ENCODE data around the gene FABP7.

The FABP7 gene

GRCh38 chr6:122758927-122759334 is 20.6 kb upstream of the FABP7 start:
- DNase-seq (ENCODE audit: low spot score) = no peak

DNA sequence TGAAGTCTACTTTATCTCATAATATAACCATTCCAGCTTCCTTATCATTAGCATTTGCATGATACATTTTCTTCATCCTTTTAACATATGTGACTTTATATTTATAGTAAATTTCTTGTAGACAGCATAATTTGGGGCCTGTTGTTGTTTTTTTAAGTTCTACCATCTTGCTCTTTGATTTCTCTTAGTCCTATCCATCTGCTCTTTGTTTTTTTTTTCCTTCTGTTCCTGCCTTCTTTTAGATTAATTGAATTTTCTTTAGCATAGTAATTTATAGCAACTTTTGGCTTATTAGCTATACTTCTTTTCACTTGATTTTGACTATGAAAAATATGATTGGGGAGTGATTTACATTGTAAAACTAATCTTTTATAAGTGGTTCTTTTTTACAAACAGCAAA is 19.2 kb upstream of the FABP7 start:
- DNase-seq (ENCODE audit: low spot score) = no peak

DNA sequence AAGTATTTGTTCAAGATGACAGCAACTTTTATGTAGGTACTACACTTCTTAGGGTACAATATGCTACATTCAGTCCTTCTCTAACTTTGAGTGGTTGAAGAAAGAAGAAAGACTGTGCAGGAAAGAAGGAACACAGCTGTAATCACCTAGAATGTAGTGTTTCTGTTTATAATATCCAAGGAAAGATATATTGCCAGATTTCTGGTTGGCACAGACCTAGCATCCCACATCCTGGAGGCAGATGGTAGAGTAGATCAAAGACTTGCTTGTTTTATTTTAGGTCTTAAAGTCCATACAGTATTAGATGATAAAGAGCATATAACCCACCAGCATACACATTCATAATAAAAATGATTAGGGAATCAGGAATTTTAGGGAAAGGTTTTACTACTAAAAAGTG is 13.3 kb upstream of the FABP7 start:
- no peak for DNase-seq (ENCODE audit: low spot score)

DNA sequence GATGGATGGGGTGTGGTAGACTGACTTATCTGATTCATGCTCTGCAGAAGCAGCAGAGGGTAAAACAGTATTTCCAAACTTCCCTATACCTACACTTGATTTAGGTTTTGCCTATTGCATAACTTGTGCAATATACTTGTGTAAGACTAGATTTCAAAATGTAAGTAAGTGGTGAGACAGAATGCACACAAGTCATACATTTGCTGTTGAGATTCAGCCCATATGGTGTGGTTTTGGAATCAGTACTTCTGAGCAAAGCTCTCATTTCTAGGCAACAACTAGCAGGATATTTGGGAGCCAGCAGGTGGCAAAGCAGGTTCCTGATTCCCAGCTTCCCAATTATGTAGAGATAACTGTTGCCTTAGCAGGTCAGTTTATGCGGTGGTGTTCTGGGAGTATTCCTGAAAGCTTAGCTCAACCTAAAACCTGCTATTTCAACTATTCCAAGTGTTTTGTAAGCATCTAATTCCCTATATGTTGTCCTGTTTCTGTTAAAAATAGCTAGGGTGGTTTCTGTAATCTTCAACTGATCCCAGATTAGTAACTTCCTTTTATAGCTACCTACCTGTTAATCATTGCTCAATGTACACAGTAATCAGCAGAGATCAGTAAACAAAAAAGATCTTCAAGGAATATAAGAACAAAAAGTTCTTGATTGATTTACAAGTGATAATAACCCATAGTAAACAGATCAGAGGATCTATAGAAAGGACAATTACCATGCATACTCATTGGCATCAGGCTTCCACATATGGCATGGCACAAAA is 8.5 kb upstream of the FABP7 start:
- no peak for DNase-seq (ENCODE audit: low spot score)

GRCh38 chr6:122772724-122773415 is 6.6 kb upstream of the FABP7 start:
- no peak for DNase-seq (ENCODE audit: low spot score)

DNA sequence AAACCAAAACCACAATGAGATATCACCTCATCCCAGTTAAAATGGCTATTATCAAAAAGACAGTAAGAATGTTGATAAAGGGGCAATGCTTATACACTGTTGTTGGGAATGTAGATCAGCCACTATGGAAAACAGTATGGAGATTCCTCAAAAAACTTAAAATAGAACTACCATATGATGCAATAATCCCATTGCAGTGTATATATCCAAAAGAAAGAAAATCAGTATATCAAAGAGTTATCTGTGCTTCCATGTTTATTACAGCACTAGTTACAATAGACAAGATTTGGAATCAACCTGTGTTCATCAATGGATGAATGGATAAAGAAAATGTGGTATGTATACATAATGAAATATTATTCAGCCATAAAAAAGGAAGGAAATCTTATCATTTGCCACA is 3.5 kb upstream of the FABP7 start:
- DNase-seq (ENCODE audit: low spot score) = no peak

DNA sequence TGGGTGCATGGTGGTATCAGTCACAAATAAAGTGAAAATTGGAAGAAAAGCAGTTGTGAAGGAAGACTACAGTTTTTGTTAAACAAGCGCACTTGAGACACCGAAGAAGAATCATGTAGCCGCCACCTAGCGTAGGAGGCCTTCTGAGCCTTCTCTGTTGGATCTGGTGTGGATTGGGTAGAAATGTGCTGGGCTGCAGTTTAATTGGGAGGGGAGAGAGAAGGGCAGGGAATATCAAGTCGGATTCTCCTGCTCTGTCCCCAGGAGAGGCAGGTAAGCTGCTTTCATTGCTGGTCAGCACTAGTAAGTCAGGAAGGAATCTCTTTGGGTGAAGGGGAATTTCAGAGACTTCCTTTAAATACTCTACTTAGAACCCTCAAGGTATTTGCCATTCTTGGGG is 1.2 kb upstream of the FABP7 start:
- no peak for DNase-seq (ENCODE audit: low spot score)

- DNase-seq (ENCODE audit: low spot score) = no peak
These were observed 393 bp upstream of the FABP7 start for GRCh38 chr6:122778985-122779661.

DNA sequence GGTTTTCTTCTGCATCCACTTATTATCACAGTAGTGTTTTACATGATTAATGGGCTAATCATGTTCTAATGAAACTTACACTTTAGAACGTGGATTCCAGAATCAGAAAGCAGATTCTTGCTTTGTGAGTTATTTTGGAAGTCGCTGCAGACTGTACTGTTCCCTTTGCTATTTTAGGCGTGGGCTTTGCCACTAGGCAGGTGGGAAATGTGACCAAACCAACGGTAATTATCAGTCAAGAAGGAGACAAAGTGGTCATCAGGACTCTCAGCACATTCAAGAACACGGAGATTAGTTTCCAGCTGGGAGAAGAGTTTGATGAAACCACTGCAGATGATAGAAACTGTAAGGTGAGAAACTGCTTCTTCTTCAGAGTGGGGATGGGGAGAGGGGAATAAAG is 598 bp downstream of the FABP7 start:
- no peak for DNase-seq (ENCODE audit: low spot score)

GRCh38 chr6:122781716-122782115 is 2.2 kb downstream of the FABP7 start:
- DNase-seq (ENCODE audit: low spot score) = no peak

DNA sequence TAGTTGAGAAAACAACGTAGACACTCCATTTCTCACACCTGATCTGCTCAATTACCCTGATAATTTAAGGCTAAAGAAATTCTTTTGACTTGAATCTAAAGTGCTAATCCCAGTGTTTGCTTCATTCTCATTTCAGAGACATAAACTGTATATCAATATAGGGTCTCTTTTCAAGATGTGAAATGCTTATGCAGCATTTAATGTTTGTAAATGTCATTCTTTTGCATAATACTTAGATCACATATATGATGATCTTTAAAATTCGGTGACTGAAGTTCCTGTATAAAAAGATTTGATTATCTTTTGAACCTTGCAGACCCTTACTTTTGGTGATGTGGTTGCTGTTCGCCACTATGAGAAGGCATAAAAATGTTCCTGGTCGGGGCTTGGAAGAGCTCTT is 3.9 kb downstream of the FABP7 start:
- DNase-seq (ENCODE audit: low spot score) = no peak

DNA sequence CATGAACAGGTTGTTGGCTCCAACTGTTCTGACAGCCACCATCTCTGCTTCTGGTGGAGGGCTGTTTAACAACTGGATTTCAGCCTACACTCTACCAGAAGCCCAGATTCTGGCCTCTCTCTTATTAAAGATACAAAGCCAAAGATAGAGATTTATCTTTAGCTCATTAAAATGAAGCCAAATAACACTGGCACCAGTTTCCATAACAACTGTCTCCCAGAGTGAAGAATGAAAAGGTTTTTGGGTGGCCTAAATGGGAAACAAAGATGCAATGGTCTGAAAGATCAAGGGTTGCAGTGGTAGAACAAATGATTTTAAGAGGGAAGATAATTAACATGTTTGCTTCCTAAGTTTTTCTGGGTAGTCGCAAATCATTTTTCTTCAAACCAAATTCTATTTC is 6.4 kb downstream of the FABP7 start:
- DNase-seq (ENCODE audit: low spot score) = no peak

GRCh38 chr6:122787721-122788120 is 8.2 kb downstream of the FABP7 start:
- no peak for DNase-seq (ENCODE audit: low spot score)

DNA sequence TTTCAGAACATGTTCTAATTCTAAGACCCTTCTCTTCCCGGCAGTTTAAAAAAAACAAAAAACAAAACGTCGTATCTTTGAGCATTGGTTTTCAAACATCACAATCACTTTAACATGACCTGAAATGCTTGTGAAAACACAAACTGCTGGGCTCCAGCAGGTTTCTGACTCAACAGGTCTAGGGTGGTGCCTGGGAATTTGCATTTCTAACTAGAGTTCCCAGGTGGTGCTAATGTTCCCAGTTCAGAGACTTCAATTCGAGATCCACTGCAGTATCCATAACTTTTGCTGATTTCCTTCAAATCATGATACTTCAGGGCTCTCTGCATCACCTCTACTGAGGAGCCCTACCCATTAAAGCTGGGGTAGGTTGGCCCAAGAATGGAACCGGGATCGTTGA is 8.7 kb downstream of the FABP7 start:
- DNase-seq (ENCODE audit: low spot score) = no peak

DNA sequence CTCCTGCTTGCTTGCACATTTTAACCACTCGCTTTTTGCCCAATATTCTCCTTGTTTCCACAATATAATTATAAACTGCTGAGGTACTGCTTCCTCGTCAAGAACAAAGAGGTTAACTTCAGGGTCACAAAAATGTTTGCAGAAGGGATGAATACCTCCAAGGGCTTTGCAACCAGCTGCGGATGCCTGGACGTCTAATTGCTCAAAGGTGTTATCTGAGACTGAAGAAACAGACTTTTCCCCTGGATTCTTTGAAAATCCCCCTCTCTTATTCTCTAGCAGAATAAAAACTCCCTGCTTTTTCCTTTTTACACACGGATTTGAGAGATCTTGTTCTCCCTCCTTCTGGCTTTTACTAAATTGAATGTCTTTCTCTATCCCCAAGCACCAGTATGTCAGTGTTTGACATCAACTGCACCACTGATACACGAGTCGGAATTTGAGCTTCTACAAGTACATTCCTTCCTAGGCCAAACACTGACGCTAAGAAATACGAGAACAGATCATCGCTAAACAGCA is 9.2 kb downstream of the FABP7 start:
- DNase-seq (ENCODE audit: low spot score) = no peak

DNA sequence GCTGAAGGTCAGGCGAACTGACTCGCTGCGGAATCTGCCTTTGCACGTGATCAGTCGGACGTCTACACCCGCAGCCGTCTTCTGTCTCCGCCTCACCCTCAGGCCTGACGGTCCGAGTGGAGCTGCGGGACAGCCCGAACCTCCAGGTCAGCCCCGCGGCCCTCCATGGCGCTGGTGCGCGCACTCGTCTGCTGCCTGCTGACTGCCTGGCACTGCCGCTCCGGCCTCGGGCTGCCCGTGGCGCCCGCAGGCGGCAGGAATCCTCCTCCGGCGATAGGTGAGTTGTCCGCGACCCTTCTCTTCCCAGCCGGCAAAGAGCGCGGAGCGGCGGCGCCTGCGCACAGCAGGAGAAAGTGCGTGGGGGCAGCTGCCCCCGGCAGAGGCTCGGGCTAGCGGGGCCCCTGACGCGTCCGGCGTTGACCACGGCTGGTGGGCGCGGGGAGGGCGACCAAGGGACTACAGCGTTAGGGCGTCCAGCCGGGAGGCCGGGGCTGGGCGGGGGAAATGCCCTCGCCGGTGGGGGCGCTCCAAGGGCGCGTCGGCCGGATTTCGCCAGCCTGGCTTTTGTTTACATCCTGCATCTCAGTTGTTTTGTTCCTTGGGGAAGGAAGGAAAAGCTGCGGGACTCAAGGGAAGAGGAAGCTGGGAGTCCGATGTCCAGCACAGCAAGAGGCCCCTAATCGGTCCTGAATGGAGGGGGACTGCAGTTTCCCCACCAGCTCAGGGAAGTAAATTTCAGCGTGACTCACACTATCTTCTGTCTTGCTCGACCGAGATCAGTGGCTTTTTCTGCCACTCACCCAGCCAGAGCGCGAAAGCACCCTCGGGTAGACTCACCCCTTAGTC is 9.9 kb downstream of the FABP7 start, which contains the start of gene SMPDL3A:
Gene SMPDL3A (plus strand): TSS at position 77 of the 846 bp plus-strand sequence. CDS start 89 bp downstream, at position 166.
- peak; percentile 86 for DNase-seq (ENCODE audit: low spot score)

DNA sequence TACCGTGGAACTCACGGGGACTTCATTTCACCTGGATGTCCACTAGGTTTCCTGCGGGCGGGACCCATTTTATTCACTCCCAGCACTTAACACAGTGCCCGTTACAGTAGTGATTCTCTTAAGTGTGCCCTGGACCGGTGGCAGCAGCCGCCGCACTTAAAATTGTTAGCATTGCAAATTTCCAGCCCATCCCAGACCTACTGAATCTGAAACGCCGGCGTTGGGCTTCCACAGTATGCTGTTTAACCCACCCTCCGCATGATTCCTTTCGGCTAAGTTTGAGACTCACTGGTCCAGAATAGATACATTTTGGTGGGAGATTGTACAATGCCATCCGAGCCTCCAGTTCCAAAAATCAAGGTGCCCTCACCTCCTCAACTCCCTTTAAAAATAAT is 10.5 kb downstream of the FABP7 start:
- DNase-seq (ENCODE audit: low spot score) = no peak

GRCh38 chr6:122790423-122791309 is 11.2 kb downstream of the FABP7 start:
- peak; percentile 17 for DNase-seq (ENCODE audit: low spot score)

- no peak for DNase-seq (ENCODE audit: low spot score)
These were observed 11.8 kb downstream of the FABP7 start for GRCh38 chr6:122791310-122791679.

- DNase-seq (ENCODE audit: low spot score) = no peak
These were observed 13.2 kb downstream of the FABP7 start for GRCh38 chr6:122792766-122793165.

GRCh38 chr6:122797537-122797936 is 18.0 kb downstream of the FABP7 start:
- DNase-seq (ENCODE audit: low spot score) = no peak

All from GM03348 (cell line).